ENCODE results near the gene RNF166. TPM values are rescaled to one million over a fixed set of nuclear protein-coding genes. Genes with fewer than 3 reads are reported as not detected.

RNF166 gene
- total RNA-seq, 3 donors from 2014 or later: 28.0 to 45.7 (median 30.6) TPM

DNA sequence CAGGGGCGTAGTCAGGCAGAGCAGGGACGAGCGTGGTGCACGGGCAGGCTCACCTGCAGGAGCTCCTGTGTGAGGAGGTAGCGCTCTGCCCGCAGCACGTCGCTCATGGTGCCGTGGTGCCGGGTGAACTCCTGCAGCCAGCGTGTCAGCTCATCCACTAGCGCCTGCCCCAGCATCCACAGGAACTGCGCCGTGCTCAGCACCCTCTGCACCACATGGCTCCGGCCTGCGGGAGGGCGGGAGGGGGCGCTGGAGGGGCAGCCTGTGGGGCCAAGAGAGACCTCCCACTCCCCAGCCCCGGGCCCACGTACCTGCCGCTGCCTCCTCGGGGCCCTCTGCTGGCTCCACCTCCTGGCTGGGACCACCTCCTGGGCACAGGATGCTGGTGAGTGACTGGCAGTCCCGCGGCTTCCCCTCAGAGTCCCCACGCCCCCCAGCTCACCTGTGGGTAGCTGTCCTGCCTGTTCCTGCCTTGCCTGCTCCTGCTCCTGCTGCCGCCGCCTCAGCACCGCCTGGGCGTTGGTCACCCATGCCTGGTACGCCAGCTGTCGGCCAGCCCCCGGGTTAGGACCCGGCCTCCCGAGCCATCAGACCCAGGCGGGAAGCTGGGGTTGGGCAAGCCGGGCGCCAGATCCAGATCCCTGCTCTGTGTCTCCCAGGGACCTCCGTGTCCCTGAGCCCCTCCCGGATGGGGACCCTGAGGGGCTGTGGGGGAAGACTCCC, 16.7 kb upstream of the RNF166 start:
- Mint-ChIP-seq H3K4me1 (ENCODE audit: low read depth) (no peaks in the 10 kb centered on the region), H3K4me3 (no peak overlapping the region), H3K9me3 (no peaks in the 10 kb centered on the region), H3K36me3 (ENCODE audit: insufficient read depth) (peaks cover 14% of the 10 kb centered on the region), H3K27me3 (ENCODE audit: low read depth) (no peaks in the 10 kb centered on the region)
- ATAC-seq: no peak
- DNase-seq: no peak

GRCh38 chr16:88721815-88722755, 15.9 kb upstream of the RNF166 start:
- no peak for ATAC-seq
- H3K4me1 Mint-ChIP-seq (ENCODE audit: low read depth): no peaks in the 10 kb centered on the region
- no peak overlapping the region for H3K4me3 Mint-ChIP-seq
- no peak for DNase-seq
- H3K36me3 Mint-ChIP-seq (ENCODE audit: insufficient read depth): peaks cover 18% of the 10 kb centered on the region
- H3K27me3 Mint-ChIP-seq (ENCODE audit: low read depth): no peaks in the 10 kb centered on the region
- H3K9me3 Mint-ChIP-seq: no peaks in the 10 kb centered on the region

DNA sequence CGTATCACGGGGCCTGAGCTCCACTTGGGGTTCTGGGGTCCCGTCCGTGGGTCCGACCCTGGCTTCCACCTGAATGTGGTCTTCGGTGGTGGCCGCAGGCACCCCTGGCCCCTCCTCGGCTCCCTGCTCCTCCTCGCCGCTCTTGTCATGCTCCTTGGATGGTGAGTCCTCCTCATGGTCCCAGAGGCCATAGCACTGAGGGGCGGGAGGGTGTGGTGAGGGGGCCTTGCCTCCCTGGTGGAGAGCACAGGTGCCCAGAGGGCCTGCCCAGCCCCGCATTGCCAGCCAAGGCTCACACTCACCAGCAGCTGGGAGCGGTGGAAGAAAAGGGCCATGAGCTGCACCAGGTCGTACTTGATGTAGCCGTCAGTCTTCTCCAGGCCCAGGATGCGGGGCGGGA, 15.0 kb upstream of the RNF166 start:
- Mint-ChIP-seq H3K36me3 (ENCODE audit: insufficient read depth) (peaks cover 20% of the 10 kb centered on the region), H3K4me1 (ENCODE audit: low read depth) (no peaks in the 10 kb centered on the region), H3K4me3 (no peak overlapping the region), H3K27me3 (ENCODE audit: low read depth) (no peaks in the 10 kb centered on the region), H3K9me3 (no peaks in the 10 kb centered on the region)
- no peak for ATAC-seq
- DNase-seq: no peak

GRCh38 chr16:88720396-88720970, 14.3 kb upstream of the RNF166 start:
- no peaks in the 10 kb centered on the region for H3K27me3 Mint-ChIP-seq (ENCODE audit: low read depth)
- H3K9me3 Mint-ChIP-seq: no peaks in the 10 kb centered on the region
- DNase-seq (no peak), ATAC-seq (no peak)
- H3K36me3 Mint-ChIP-seq (ENCODE audit: insufficient read depth): peaks cover 20% of the 10 kb centered on the region
- H3K4me1 Mint-ChIP-seq (ENCODE audit: low read depth): no peaks in the 10 kb centered on the region
- no peak overlapping the region for H3K4me3 Mint-ChIP-seq

- Mint-ChIP-seq H3K9me3 (no peaks in the 10 kb centered on the region), H3K4me3 (no peak overlapping the region), H3K4me1 (ENCODE audit: low read depth) (no peaks in the 10 kb centered on the region), H3K36me3 (ENCODE audit: insufficient read depth) (peaks cover 20% of the 10 kb centered on the region), H3K27me3 (ENCODE audit: low read depth) (no peaks in the 10 kb centered on the region)
- ATAC-seq (no peak), DNase-seq (no peak)
Measured at GRCh38 chr16:88719933-88720296, 13.7 kb upstream of the RNF166 start.

- no peak for DNase-seq
- no peaks in the 10 kb centered on the region for H3K27me3 Mint-ChIP-seq (ENCODE audit: low read depth)
- peaks cover 20% of the 10 kb centered on the region for H3K36me3 Mint-ChIP-seq (ENCODE audit: insufficient read depth)
- no peaks in the 10 kb centered on the region for H3K9me3 Mint-ChIP-seq
- ATAC-seq: no peak
- no peak overlapping the region for H3K4me3 Mint-ChIP-seq
- no peaks in the 10 kb centered on the region for H3K4me1 Mint-ChIP-seq (ENCODE audit: low read depth)
Measured at GRCh38 chr16:88719267-88719932, 13.2 kb upstream of the RNF166 start.

GRCh38 chr16:88718178-88718577, 12.0 kb upstream of the RNF166 start:
- ATAC-seq (no peak), DNase-seq (no peak)
- Mint-ChIP-seq H3K4me3 (no peak overlapping the region), H3K27me3 (ENCODE audit: low read depth) (no peaks in the 10 kb centered on the region), H3K36me3 (ENCODE audit: insufficient read depth) (peaks cover 20% of the 10 kb centered on the region), H3K9me3 (no peaks in the 10 kb centered on the region), H3K4me1 (ENCODE audit: low read depth) (no peaks in the 10 kb centered on the region)

DNA sequence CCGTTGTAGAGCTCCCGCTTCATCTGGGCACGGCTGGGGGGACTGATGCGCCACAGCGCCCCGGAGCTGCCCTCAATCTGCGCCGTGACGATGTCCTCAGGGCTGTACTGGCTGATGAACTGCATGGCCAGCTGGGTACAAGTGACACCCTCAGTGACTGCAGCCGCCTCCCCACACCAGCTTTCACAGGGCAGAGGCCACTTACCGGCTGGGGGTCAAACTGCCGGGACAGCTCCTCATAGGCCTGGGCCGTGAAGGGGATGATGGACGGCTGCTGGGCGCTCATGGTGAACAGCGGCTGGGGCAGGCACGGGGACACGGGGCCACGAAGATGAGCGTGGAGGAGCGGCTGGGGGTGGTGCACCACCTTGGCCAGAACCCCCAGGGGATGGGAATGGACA, 10.4 kb upstream of the RNF166 start:
- peaks cover 18% of the 10 kb centered on the region for H3K36me3 Mint-ChIP-seq (ENCODE audit: insufficient read depth)
- no peak for ATAC-seq
- no peaks in the 10 kb centered on the region for H3K27me3 Mint-ChIP-seq (ENCODE audit: low read depth)
- no peaks in the 10 kb centered on the region for H3K4me1 Mint-ChIP-seq (ENCODE audit: low read depth)
- H3K4me3 Mint-ChIP-seq: no peak overlapping the region
- no peaks in the 10 kb centered on the region for H3K9me3 Mint-ChIP-seq
- no peak for DNase-seq

DNA sequence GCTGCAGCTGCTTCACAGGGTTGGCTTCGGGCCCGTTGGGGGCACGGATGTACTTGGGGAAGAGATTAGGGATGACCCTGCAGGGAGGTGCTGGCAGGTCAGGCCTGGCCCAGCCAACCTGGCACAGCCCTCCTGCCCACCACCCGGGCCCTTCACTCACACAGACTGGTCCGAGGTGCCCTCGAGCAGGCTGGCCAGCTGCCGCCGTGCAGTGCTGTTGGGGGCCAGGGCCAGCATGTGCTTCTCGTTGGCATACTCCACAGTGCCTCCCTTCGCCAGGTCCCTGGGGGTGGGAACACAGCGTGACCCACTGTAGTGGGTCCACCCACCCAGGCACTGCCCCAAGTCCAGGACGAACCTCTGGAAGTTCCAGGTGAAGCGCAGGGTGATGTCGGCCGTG, 10.0 kb upstream of the RNF166 start:
- Mint-ChIP-seq H3K36me3 (ENCODE audit: insufficient read depth) (peaks cover 16% of the 10 kb centered on the region), H3K9me3 (no peaks in the 10 kb centered on the region), H3K27me3 (ENCODE audit: low read depth) (no peaks in the 10 kb centered on the region), H3K4me3 (no peak overlapping the region), H3K4me1 (ENCODE audit: low read depth) (no peaks in the 10 kb centered on the region)
- no peak for ATAC-seq
- DNase-seq: no peak

GRCh38 chr16:88715312-88716190, 9.3 kb upstream of the RNF166 start:
- no peaks in the 10 kb centered on the region for H3K4me1 Mint-ChIP-seq (ENCODE audit: low read depth)

GRCh38 chr16:88714420-88715302, 8.5 kb upstream of the RNF166 start:
- Mint-ChIP-seq H3K4me1 (ENCODE audit: low read depth) (no peaks in the 10 kb centered on the region), H3K27me3 (ENCODE audit: low read depth) (no peaks in the 10 kb centered on the region), H3K4me3 (no peak overlapping the region), H3K36me3 (ENCODE audit: insufficient read depth) (peaks cover 10% of the 10 kb centered on the region), H3K9me3 (no peaks in the 10 kb centered on the region)
- DNase-seq: no peak
- ATAC-seq: no peak

More at GRCh38 chr16:88715312-88716190, 9.3 kb upstream of the RNF166 start:
- no peak for DNase-seq
- Mint-ChIP-seq H3K4me3 (no peak overlapping the region), H3K27me3 (ENCODE audit: low read depth) (no peaks in the 10 kb centered on the region), H3K9me3 (no peaks in the 10 kb centered on the region), H3K36me3 (ENCODE audit: insufficient read depth) (peaks cover 14% of the 10 kb centered on the region)
- ATAC-seq: no peak

DNA sequence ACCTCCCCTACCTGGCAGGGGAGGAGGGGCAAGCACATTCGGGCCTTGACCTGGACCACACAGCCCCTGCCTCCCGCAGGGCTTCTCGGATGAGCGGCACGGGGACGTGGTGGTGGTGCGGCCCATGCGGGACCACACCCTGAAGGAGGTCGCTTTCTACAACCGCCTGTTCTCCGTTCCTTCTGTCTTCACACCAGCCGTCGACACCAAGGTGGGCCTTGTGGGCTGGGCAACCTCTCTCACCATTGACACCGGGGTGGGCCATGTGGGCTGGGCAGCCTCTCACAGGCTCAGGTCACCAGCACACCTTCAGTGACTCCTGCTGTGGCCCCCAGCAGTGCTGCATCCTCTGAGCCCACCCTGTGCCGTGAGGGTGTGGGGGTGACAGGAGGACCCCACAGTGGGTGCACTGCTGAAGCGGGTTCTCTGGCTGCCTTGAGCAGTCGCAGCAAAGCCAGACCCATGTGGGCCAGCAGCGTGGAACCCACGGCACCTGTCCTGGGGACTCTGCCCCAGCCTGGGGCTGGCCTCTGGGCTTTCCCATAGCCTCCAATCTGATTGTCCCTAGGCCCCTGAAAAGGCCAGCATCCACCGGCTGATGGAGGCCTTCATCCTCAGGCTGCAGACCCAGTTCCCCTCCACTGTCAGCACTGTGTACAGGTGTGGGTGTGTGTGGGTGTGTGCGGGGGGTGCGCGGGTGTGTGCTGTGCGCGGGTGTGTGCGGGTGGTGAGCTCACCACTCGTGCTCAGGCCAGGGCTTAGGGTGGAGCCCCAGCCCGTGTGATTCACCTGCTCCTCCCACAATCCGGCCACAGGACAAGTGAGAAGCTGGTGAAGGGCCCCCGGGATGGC, 7.6 kb upstream of the RNF166 start:
- no peak overlapping the region for H3K4me3 Mint-ChIP-seq
- DNase-seq: no peak
- peaks cover 7% of the 10 kb centered on the region for H3K36me3 Mint-ChIP-seq (ENCODE audit: insufficient read depth)
- no peaks in the 10 kb centered on the region for H3K27me3 Mint-ChIP-seq (ENCODE audit: low read depth)
- no peaks in the 10 kb centered on the region for H3K4me1 Mint-ChIP-seq (ENCODE audit: low read depth)
- no peak for ATAC-seq
- H3K9me3 Mint-ChIP-seq: no peaks in the 10 kb centered on the region

All from activated T-cell treated with anti-CD3 and anti-CD28 coated beads, Interleukin-2, amount 50 U/mL, for 4 hours (primary cell).